Stimulated activated CD4-positive, alpha-beta T cell treated with anti-CD3 and anti-CD28 coated beads, TNF-alpha, amount 100 ng/mL, for 24 hours (primary cell): Measurements from ENCODE around the gene MGA.

Experiments
- DNase-seq, 3 experiments: peaks; one replicate each; pipeline ENCODE4 v3.0.0-alpha.2; 2020; ENCODE audit warnings: low read depth in 3 of 3

The MGA gene

GRCh38 chr15:41806291-41807181 lies 146.3 kb downstream of the MGA start:
- DNase-seq, result no peak

- DNase-seq, result no peak
Measured at GRCh38 chr15:41809121-41809520, 148.9 kb downstream of the MGA start.

- DNase-seq, result no peak
Measured at GRCh38 chr15:41809526-41810220, 149.5 kb downstream of the MGA start.

GRCh38 chr15:41810651-41811431 lies 150.6 kb downstream of the MGA start:
- no peak for DNase-seq

DNA sequence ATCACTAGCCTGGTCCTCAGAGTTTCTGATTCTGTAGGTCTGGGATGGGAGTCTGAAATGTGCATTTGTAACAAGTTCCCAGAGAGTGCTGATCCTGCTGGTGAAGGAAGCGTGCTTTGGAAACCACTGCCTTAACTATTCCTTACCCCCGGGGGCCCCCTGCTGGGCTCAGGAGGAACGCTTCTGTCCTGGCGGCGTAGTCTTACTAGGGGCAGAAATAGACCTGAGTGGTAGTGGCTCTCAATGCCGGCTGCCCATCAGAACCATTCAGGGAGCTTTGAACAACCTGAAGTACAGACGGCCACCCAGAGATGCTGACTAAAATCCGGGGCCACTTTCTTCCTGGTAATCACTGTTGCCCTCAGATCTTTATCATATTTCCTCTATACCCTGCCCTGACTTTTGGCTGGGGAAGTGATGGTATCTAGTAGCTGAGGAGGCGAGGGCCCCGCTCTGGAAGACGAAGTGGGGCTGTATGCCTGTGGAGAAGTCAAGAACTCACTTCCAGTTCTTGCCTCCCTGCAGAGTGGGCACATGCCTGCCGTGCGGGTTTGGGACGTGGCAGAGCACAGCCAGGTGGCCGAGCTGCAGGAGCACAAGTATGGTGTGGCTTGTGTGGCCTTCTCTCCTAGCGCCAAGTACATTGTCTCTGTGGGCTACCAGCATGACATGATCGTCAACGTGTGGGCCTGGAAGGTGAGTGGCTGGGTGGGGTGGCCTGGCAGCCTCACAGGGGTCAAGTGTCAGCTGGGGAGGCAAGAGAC lies 151.4 kb downstream of the MGA start:
- DNase-seq, result peak; percentile 58 to 72 (median 62)

- no peak for DNase-seq
Measured at GRCh38 chr15:41812820-41813375, 152.7 kb downstream of the MGA start.

GRCh38 chr15:41813426-41813825 lies 153.2 kb downstream of the MGA start:
- DNase-seq, result no peak

- DNase-seq, result no peak
Measured at GRCh38 chr15:41814534-41814933, 154.3 kb downstream of the MGA start.

- no peak for DNase-seq
Measured at GRCh38 chr15:41816788-41817187, 156.6 kb downstream of the MGA start.

DNA sequence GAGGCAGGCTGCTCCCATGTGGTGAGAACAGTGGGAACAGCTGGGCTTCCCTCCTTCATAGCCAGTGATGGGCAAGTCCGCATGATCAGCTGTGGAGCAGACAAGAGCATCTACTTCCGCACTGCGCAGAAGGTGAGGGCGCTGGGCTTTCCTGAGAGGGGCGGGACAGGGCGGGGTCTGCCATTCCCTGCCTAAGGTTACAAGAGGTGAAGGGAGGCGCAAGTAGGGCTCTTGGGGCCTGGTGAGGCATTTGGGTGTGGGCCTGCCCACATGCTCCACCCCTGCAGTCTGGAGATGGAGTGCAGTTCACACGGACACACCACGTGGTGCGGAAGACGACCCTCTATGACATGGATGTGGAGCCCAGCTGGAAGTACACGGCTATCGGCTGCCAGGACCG lies 157.1 kb downstream of the MGA start:
- DNase-seq, result no peak

- no peak for DNase-seq
Measured at GRCh38 chr15:41817781-41818180, 157.6 kb downstream of the MGA start.

GRCh38 chr15:41819455-41820050 lies 159.3 kb downstream of the MGA start:
- no peak for DNase-seq

- DNase-seq, result no peak
Measured at GRCh38 chr15:41820791-41821423, 160.7 kb downstream of the MGA start.

GRCh38 chr15:41821831-41822230 lies 161.6 kb downstream of the MGA start:
- DNase-seq, result no peak

- no peak for DNase-seq
Measured at GRCh38 chr15:41822471-41822870, 162.3 kb downstream of the MGA start.
